ENCODE data around the gene GALR2.

Gene GALR2

GRCh38 chr17:76097716-76098295 lies 23.2 kb downstream of the GALR2 start:
- FAIRE-seq: no peak

GRCh38 chr17:76102944-76103273 lies 28.3 kb downstream of the GALR2 start:
- FAIRE-seq: no peak

- no peak for FAIRE-seq
Observed at GRCh38 chr17:76103274-76104139, 28.9 kb downstream of the GALR2 start, which contains the start of gene EXOC7. Gene EXOC7 (minus strand): TSS chr17:76103787. CDS start chr17:76103692, 95 bp downstream.

GRCh38 chr17:76104140-76104895 lies 29.7 kb downstream of the GALR2 start:
- FAIRE-seq: no peak

GRCh38 chr17:76104896-76105231 lies 30.3 kb downstream of the GALR2 start:
- FAIRE-seq: no peak

GRCh38 chr17:76106703-76107102 lies 32.1 kb downstream of the GALR2 start:
- no peak for FAIRE-seq

GRCh38 chr17:76107509-76107908 lies 32.9 kb downstream of the GALR2 start:
- FAIRE-seq: no peak

- no peak for FAIRE-seq
Observed at GRCh38 chr17:76111956-76112355, 37.4 kb downstream of the GALR2 start.

GRCh38 chr17:76115138-76115754 lies 40.7 kb downstream of the GALR2 start:
- FAIRE-seq: no peak

GRCh38 chr17:76119409-76120371 lies 45.1 kb downstream of the GALR2 start:
- no peak for FAIRE-seq

- no peak for FAIRE-seq
Observed at GRCh38 chr17:76120658-76121008, 46.1 kb downstream of the GALR2 start.

GRCh38 chr17:76121932-76122430 lies 47.4 kb downstream of the GALR2 start:
- no peak for FAIRE-seq

- no peak for FAIRE-seq
Observed at GRCh38 chr17:76122431-76123190, 48.0 kb downstream of the GALR2 start.

GRCh38 chr17:76123191-76123499 lies 48.6 kb downstream of the GALR2 start:
- FAIRE-seq: no peak

GRCh38 chr17:76123749-76124581 lies 49.4 kb downstream of the GALR2 start:
- FAIRE-seq: no peak

- FAIRE-seq: no peak
Observed at GRCh38 chr17:76124582-76125390, 50.2 kb downstream of the GALR2 start.

- FAIRE-seq: no peak
Observed at GRCh38 chr17:76125391-76125675, 50.8 kb downstream of the GALR2 start.

GRCh38 chr17:76125922-76126321 lies 51.3 kb downstream of the GALR2 start:
- no peak for FAIRE-seq

All from endometrium (tissue), 2 donors.